HEK293 (cell line): ENCODE results near the gene KCNQ4.
A peak's percentile ranks its signal among the peaks of the same experiment; 100 is the strongest.

Experiments used
- CTCF ChIP-seq: fragments of 450-650 bp; formaldehyde crosslinking; IDR thresholded peaks from 2 replicates; pipeline ENCODE4 v1.5.1; 2016; ENCODE audit warnings: missing biosample characterization, missing genetic modification characterization
- KLF16 ChIP-seq: fragments of 450-650 bp; formaldehyde crosslinking; IDR thresholded peaks from 2 replicates; pipeline ENCODE4 v1.5.1; 2017; ENCODE audit warnings: missing biosample characterization, missing genetic modification characterization
- SETDB1 ChIP-seq: IDR thresholded peaks from one replicate; pipeline ENCODE4 v1.6.1; 2017; ENCODE audit warnings: mild to moderate bottlenecking, low read length, moderate library complexity, mixed read lengths; ENCODE audit not compliant: insufficient read length
- SP3 ChIP-seq: fragments of 450-650 bp; formaldehyde crosslinking; IDR thresholded peaks from 2 replicates; pipeline ENCODE4 v1.5.1; 2016; ENCODE audit warnings: missing biosample characterization, missing genetic modification characterization
- WT1 ChIP-seq: fragments of 450-650 bp; formaldehyde crosslinking; IDR thresholded peaks from 2 replicates; pipeline ENCODE4 v1.5.1; 2016; ENCODE audit warnings: missing biosample characterization, missing genetic modification characterization
- ZBTB17 ChIP-seq: fragments of 450-650 bp; formaldehyde crosslinking; IDR thresholded peaks from 2 replicates; pipeline ENCODE4 v1.5.1; 2016; ENCODE audit warnings: missing biosample characterization, missing genetic modification characterization
- ZBTB26 ChIP-seq: fragments of 450-650 bp; formaldehyde crosslinking; optimal IDR thresholded peaks from 2 replicates; pipeline ENCODE3; 2016; ENCODE audit warnings: missing biosample characterization, mild to moderate bottlenecking, missing genetic modification characterization
- ZBTB6 ChIP-seq: fragments of 450-650 bp; formaldehyde crosslinking; IDR thresholded peaks from 2 replicates; pipeline ENCODE4 v1.5.1; 2017; ENCODE audit warnings: missing biosample characterization, missing genetic modification characterization
- ZFP69B ChIP-seq: fragments of 450-650 bp; formaldehyde crosslinking; IDR thresholded peaks from 2 replicates; pipeline ENCODE4 v1.5.1; 2016; ENCODE audit warnings: missing biosample characterization, missing genetic modification characterization
- ZNF138 ChIP-seq: fragments of 450-650 bp; formaldehyde crosslinking; IDR thresholded peaks from 2 replicates; pipeline ENCODE4 v1.5.1; 2016; ENCODE audit warnings: missing biosample characterization, missing genetic modification characterization, borderline replicate concordance
- ZNF211 ChIP-seq: fragments of 450-650 bp; formaldehyde crosslinking; IDR thresholded peaks from 2 replicates; pipeline ENCODE4 v1.5.1; 2016; ENCODE audit warnings: low read depth, missing biosample characterization, missing genetic modification characterization
- ZNF214 ChIP-seq: fragments of 450-650 bp; formaldehyde crosslinking; IDR thresholded peaks from 2 replicates; pipeline ENCODE4 v1.5.1; 2017; ENCODE audit warnings: missing biosample characterization, mild to moderate bottlenecking, missing genetic modification characterization, borderline replicate concordance
- ZNF223 ChIP-seq: fragments of 450-650 bp; formaldehyde crosslinking; IDR thresholded peaks from 2 replicates; pipeline ENCODE4 v1.5.1; 2016; ENCODE audit warnings: missing biosample characterization, missing genetic modification characterization
- ZNF239 ChIP-seq: fragments of 450-650 bp; formaldehyde crosslinking; IDR thresholded peaks from 2 replicates; pipeline ENCODE4 v1.5.1; 2016; ENCODE audit warnings: missing biosample characterization, missing genetic modification characterization
- ZNF274 ChIP-seq, 2 experiments: fragments of 200-500 bp in 1 of 2; fragments of 450-650 bp in 1 of 2; sonication (Bioruptor generic) in 1 of 2; formaldehyde crosslinking in 1 of 2; IDR thresholded peaks; 2 replicates each; pipeline versions ENCODE4 v1.5.1 to v1.6.1; 2014 to 2016; ENCODE audit warnings: borderline replicate concordance in 1 of 2, inconsistent platforms in 1 of 2, low read length in 1 of 2, missing biosample characterization in 1 of 2, missing genetic modification characterization in 1 of 2
- ZNF341 ChIP-seq: fragments of 450-650 bp; formaldehyde crosslinking; IDR thresholded peaks from 2 replicates; pipeline ENCODE4; 2016; ENCODE audit warnings: low read depth, missing biosample characterization, missing genetic modification characterization
- ZNF354C ChIP-seq: fragments of 450-650 bp; formaldehyde crosslinking; IDR thresholded peaks from 2 replicates; pipeline ENCODE4 v1.5.1; 2016; ENCODE audit warnings: missing biosample characterization, missing genetic modification characterization, low read depth, borderline replicate concordance
- ZNF423 ChIP-seq: fragments of 450-650 bp; formaldehyde crosslinking; IDR thresholded peaks from 2 replicates; pipeline ENCODE4 v1.5.1; 2016; ENCODE audit warnings: missing biosample characterization, missing genetic modification characterization
- ZNF426 ChIP-seq: fragments of 450-650 bp; formaldehyde crosslinking; IDR thresholded peaks from 2 replicates; pipeline ENCODE4 v1.5.1; 2017; ENCODE audit warnings: missing biosample characterization, missing genetic modification characterization, mild to moderate bottlenecking, inconsistent platforms, moderate library complexity
- ZNF501 ChIP-seq: fragments of 450-650 bp; formaldehyde crosslinking; IDR thresholded peaks from 2 replicates; pipeline ENCODE4 v1.5.1; 2016; ENCODE audit warnings: missing biosample characterization, missing genetic modification characterization
- ZNF555 ChIP-seq: fragments of 450-650 bp; formaldehyde crosslinking; conservative IDR thresholded peaks from 2 replicates; pipeline ENCODE4 v1.5.1; 2017; ENCODE audit warnings: missing biosample characterization, mild to moderate bottlenecking, missing genetic modification characterization, inconsistent platforms
- ZNF624 ChIP-seq: fragments of 450-650 bp; formaldehyde crosslinking; IDR thresholded peaks from 2 replicates; pipeline ENCODE4 v1.5.1; 2017; ENCODE audit warnings: missing biosample characterization, missing genetic modification characterization
- ZNF692 ChIP-seq: fragments of 450-650 bp; formaldehyde crosslinking; IDR thresholded peaks from 2 replicates; pipeline ENCODE4 v1.5.1; 2016; ENCODE audit warnings: missing biosample characterization, missing genetic modification characterization
- ZNF747 ChIP-seq: fragments of 450-650 bp; formaldehyde crosslinking; IDR thresholded peaks from 2 replicates; pipeline ENCODE4 v1.5.1; 2016; ENCODE audit warnings: missing biosample characterization, missing genetic modification characterization
- ZSCAN16 ChIP-seq: fragments of 450-650 bp; formaldehyde crosslinking; IDR thresholded peaks from 2 replicates; pipeline ENCODE4 v1.5.1; 2016; ENCODE audit warnings: missing biosample characterization, missing genetic modification characterization
- ZSCAN30 ChIP-seq: fragments of 450-650 bp; IDR thresholded peaks from 2 replicates; pipeline ENCODE4 v1.5.1; 2018; ENCODE audit warnings: missing biosample characterization, mild to moderate bottlenecking, missing genetic modification characterization, moderate library complexity
- TF ChIP-seq, protein P1 (sequence below): fragments of 450-650 bp; IDR thresholded peaks from 2 replicates; pipeline ENCODE4 v1.5.1; 2018; ENCODE audit warnings: missing biosample characterization, mild to moderate bottlenecking, missing genetic modification characterization
- TF ChIP-seq, protein P2 (sequence below): fragments of 450-650 bp; formaldehyde crosslinking; conservative IDR thresholded peaks from 2 replicates; pipeline ENCODE4 v1.5.1; 2016; ENCODE audit warnings: low read depth, missing biosample characterization, missing genetic modification characterization

The KCNQ4 gene

GRCh38 chr1:40784141-40784770 lies 669 bp downstream of the KCNQ4 start (continued):
- TF ChIP-seq ZBTB26 (tag by site-specific recombination) (peak; percentile 55), ZNF138 (no peak), ZNF501 (tag by site-specific recombination) (no peak), ZSCAN16 (no peak), ZNF555 (tag by site-specific recombination) (no peak), ZFP69B (tag by site-specific recombination) (no peak), ZNF624 (no peak), ZSCAN30 (tag by site-specific recombination) (no peak), ZBTB6 (tag by site-specific recombination) (no peak), ZNF354C (tag by site-specific recombination) (no peak), CTCF (tag by site-specific recombination) (no peak), SETDB1 (no peak), ZNF747 (no peak), SP3 (tag by site-specific recombination) (peak; percentile 54), ZNF274 (IDR thresholded peaks at IDR 0.05; ENCODE audit: low read length) (no peak), ZNF274 (tag by site-specific recombination; IDR thresholded peaks at IDR 0.05; ENCODE audit: borderline replicate concordance) (no peak), ZNF223 (tag by site-specific recombination) (no peak), WT1 (tag by site-specific recombination) (0 out of 2 replicates have a peak, but pooled peaks have one; percentile 11), ZNF341 (tag by site-specific recombination) (no peak), ZNF214 (no peak), KLF16 (tag by site-specific recombination) (no peak), ZNF423 (no peak), ZNF211 (tag by site-specific recombination) (no peak), ZNF692 (tag by site-specific recombination) (no peak), ZNF426 (tag by site-specific recombination) (no peak), ZBTB17 (tag by site-specific recombination) (0 out of 2 replicates have a peak, but pooled peaks have one; percentile 16), ZNF239 (tag by site-specific recombination) (no peak)
- TF ChIP-seq, protein P1, sequence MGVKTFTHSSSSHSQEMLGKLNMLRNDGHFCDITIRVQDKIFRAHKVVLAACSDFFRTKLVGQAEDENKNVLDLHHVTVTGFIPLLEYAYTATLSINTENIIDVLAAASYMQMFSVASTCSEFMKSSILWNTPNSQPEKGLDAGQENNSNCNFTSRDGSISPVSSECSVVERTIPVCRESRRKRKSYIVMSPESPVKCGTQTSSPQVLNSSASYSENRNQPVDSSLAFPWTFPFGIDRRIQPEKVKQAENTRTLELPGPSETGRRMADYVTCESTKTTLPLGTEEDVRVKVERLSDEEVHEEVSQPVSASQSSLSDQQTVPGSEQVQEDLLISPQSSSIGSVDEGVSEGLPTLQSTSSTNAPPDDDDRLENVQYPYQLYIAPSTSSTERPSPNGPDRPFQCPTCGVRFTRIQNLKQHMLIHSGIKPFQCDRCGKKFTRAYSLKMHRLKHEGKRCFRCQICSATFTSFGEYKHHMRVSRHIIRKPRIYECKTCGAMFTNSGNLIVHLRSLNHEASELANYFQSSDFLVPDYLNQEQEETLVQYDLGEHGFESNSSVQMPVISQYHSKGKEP (tag by site-specific recombination), result no peak
- TF ChIP-seq, protein P2, sequence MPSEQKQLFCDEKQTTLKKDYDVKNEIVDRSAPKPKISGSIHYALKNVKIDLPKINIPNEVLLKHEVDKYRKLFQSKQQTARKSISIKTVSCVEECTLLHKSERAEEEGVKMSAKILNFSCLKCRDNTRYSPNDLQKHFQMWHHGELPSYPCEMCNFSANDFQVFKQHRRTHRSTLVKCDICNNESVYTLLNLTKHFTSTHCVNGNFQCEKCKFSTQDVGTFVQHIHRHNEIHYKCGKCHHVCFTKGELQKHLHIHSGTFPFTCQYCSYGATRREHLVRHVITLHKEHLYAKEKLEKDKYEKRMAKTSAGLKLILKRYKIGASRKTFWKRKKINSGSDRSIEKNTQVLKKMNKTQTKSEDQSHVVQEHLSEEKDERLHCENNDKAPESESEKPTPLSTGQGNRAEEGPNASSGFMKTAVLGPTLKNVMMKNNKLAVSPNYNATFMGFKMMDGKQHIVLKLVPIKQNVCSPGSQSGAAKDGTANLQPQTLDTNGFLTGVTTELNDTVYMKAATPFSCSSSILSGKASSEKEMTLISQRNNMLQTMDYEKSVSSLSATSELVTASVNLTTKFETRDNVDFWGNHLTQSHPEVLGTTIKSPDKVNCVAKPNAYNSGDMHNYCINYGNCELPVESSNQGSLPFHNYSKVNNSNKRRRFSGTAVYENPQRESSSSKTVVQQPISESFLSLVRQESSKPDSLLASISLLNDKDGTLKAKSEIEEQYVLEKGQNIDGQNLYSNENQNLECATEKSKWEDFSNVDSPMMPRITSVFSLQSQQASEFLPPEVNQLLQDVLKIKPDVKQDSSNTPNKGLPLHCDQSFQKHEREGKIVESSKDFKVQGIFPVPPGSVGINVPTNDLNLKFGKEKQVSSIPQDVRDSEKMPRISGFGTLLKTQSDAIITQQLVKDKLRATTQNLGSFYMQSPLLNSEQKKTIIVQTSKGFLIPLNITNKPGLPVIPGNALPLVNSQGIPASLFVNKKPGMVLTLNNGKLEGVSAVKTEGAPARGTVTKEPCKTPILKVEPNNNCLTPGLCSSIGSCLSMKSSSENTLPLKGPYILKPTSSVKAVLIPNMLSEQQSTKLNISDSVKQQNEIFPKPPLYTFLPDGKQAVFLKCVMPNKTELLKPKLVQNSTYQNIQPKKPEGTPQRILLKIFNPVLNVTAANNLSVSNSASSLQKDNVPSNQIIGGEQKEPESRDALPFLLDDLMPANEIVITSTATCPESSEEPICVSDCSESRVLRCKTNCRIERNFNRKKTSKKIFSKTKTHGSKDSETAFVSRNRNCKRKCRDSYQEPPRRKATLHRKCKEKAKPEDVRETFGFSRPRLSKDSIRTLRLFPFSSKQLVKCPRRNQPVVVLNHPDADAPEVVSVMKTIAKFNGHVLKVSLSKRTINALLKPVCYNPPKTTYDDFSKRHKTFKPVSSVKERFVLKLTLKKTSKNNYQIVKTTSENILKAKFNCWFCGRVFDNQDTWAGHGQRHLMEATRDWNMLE (tag by site-specific recombination), result no peak
